NT2/D1 (cell line): ENCODE results near the gene C19orf53.
"Not testable (repeated sequence)": the region's sequence is repeated elsewhere in the genome, so short reads cannot be mapped to it uniquely, and the experiment has no call there.

Source experiments
- DNase-seq: peaks from one replicate; pipeline ENCODE4 v3.0.0-alpha.2; 2011; ENCODE audit warnings: low read depth, low spot score
- H3K27me3 ChIP-seq: 2 replicates; pipeline ENCODE4 v1.6.0; 2011; ENCODE audit warnings: mild to moderate bottlenecking; ENCODE audit not compliant: insufficient read length, insufficient read depth
- H3K36me3 ChIP-seq: 2 replicates; pipeline ENCODE4 v1.6.1; 2011; ENCODE audit warnings: mild to moderate bottlenecking, low read length, mixed read lengths; ENCODE audit not compliant: insufficient read depth, insufficient read length
- H3K4me1 ChIP-seq: 2 replicates; pipeline ENCODE4 v1.5.1; 2011; ENCODE audit not compliant: insufficient read depth, insufficient read length
- H3K4me3 ChIP-seq: 2 replicates; pipeline ENCODE4 v1.5.1; 2011; ENCODE audit warnings: low read depth; ENCODE audit not compliant: insufficient read length
- H3K9ac ChIP-seq: 2 replicates; pipeline ENCODE4 v1.6.0; 2011; ENCODE audit warnings: low read depth; ENCODE audit not compliant: insufficient read length
- H3K9me3 ChIP-seq: 2 replicates; pipeline ENCODE4 v1.5.1; 2011; ENCODE audit warnings: mild to moderate bottlenecking, low read length; ENCODE audit not compliant: insufficient read depth
- SUZ12 ChIP-seq: IDR thresholded peaks from 2 replicates; pipeline ENCODE4 v1.6.1; 2011; ENCODE audit not compliant: insufficient read length, insufficient read depth; ENCODE audit errors: extremely low read depth
- YY1 ChIP-seq: IDR thresholded peaks from 2 replicates; pipeline ENCODE4 v1.6.1; 2011; ENCODE audit not compliant: insufficient read length, insufficient read depth
- ZNF274 ChIP-seq: IDR thresholded peaks from 2 replicates; pipeline ENCODE4 v1.6.1; 2011; ENCODE audit warnings: mild to moderate bottlenecking, low read depth, low read length

C19orf53 gene

GRCh38 chr19:13738073-13738472 is 36.2 kb upstream of the C19orf53 start:
- Histone ChIP-seq H3K9me3 (no peaks in the 10 kb centered on the region), H3K4me1 (peaks cover 8% of the 10 kb centered on the region), H3K4me3 (no peak overlapping the region), H3K9ac (no peak overlapping the region), H3K36me3 (peaks cover 40% of the 10 kb centered on the region), H3K27me3 (no peaks in the 10 kb centered on the region)
- no peak for DNase-seq
- TF ChIP-seq YY1: no peak
- no peak for TF ChIP-seq SUZ12
- no peak for TF ChIP-seq ZNF274

GRCh38 chr19:13741893-13742292 is 32.4 kb upstream of the C19orf53 start:
- H3K4me1 ChIP-seq: peaks cover 8% of the 10 kb centered on the region
- H3K4me3 ChIP-seq: no peak overlapping the region
- no peak for TF ChIP-seq SUZ12
- TF ChIP-seq ZNF274: no peak
- no peak for TF ChIP-seq YY1
- no peaks in the 10 kb centered on the region for H3K9me3 ChIP-seq
- DNase-seq: no peak
- no peak overlapping the region for H3K9ac ChIP-seq
- H3K36me3 ChIP-seq: peaks cover 21% of the 10 kb centered on the region
- H3K27me3 ChIP-seq: no peaks in the 10 kb centered on the region

DNA sequence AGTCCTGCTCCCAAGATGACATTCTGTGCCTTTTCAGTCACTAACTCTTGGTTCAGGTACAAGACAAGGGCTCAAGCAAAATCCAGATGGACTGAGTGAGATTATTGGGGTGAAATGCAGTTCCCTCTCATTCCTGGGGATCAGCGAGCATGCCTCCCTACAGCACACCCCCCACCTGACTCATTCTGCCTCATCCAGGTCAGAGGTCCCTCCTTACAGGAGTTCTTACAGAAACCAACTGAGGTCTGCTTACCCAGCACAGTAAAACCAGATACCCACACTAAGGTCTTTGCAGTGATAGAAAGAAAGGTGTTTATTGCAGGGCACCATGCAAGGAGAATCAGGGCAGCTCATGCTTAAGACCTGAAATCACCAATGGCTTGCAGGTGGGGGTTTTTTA is 31.5 kb upstream of the C19orf53 start:
- no peak overlapping the region for H3K4me3 ChIP-seq

DNA sequence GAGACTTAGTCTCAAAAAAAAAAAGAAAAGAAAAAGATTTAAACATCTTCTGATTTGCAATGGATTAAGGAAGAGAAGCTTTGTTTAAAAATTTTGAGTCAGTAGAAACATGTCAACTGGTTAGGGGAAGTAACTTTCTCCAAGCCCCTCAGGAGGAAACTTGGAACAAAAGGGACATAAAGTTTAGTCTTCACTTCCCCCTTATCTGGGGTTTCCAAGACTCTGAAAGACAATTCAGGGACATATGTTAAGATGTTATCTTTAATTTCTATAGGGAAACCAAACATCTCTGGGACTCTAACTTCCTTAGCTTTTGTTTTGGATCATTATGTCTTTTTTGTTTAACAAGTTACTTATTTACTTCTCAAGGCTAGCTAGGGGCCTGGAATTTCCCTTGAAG is 30.1 kb upstream of the C19orf53 start:
- Histone ChIP-seq H3K4me1 (peaks cover 8% of the 10 kb centered on the region), H3K9ac (no peak overlapping the region), H3K36me3 (peaks cover 13% of the 10 kb centered on the region), H3K9me3 (no peaks in the 10 kb centered on the region; the same call in 1 of the 2 replicates), H3K4me3 (no peak overlapping the region), H3K27me3 (no peaks in the 10 kb centered on the region)
- TF ChIP-seq SUZ12 (no peak), YY1 (no peak), ZNF274 (no peak)
- no peak for DNase-seq

More for the DNA sequence above, 31.5 kb upstream of the C19orf53 start:
- H3K9me3 ChIP-seq: no peaks in the 10 kb centered on the region; the same call in 1 of the 2 replicates
- peaks cover 8% of the 10 kb centered on the region for H3K4me1 ChIP-seq
- no peaks in the 10 kb centered on the region for H3K27me3 ChIP-seq
- H3K36me3 ChIP-seq: peaks cover 16% of the 10 kb centered on the region
- no peak for DNase-seq
- no peak overlapping the region for H3K9ac ChIP-seq
- TF ChIP-seq YY1 (no peak), ZNF274 (no peak), SUZ12 (no peak)

- no peak for DNase-seq
- peak overlapping the region; percentile 19 for H3K4me3 ChIP-seq
- no peaks in the 10 kb centered on the region for H3K27me3 ChIP-seq
- peaks cover 21% of the 10 kb centered on the region for H3K36me3 ChIP-seq
- no peaks in the 10 kb centered on the region; the same call in 1 of the 2 replicates for H3K9me3 ChIP-seq
- H3K9ac ChIP-seq: no peak overlapping the region
- TF ChIP-seq ZNF274: no peak
- TF ChIP-seq YY1: no peak
- no peak for TF ChIP-seq SUZ12
- H3K4me1 ChIP-seq: peaks cover 8% of the 10 kb centered on the region
Measured at GRCh38 chr19:13747098-13747453, 27.2 kb upstream of the C19orf53 start.

- Histone ChIP-seq H3K4me3 (peak overlapping the region; percentile 72), H3K9me3 (no peaks in the 10 kb centered on the region; the same call in 1 of the 2 replicates), H3K4me1 (no peaks in the 10 kb centered on the region), H3K27me3 (no peaks in the 10 kb centered on the region), H3K9ac (peak overlapping the region; percentile 88), H3K36me3 (peaks cover 21% of the 10 kb centered on the region)
- DNase-seq: no peak
- TF ChIP-seq ZNF274 (no peak), SUZ12 (no peak)
Measured at GRCh38 chr19:13748169-13748828, 26.0 kb upstream of the C19orf53 start.

GRCh38 chr19:13751436-13751835 is 22.8 kb upstream of the C19orf53 start:
- no peaks in the 10 kb centered on the region for H3K4me1 ChIP-seq
- no peaks in the 10 kb centered on the region; the same call in 1 of the 2 replicates for H3K9me3 ChIP-seq
- TF ChIP-seq ZNF274 (no peak), SUZ12 (no peak), YY1 (no peak)
- H3K9ac ChIP-seq: no peak overlapping the region
- H3K4me3 ChIP-seq: no peak overlapping the region
- H3K36me3 ChIP-seq: peaks cover 42% of the 10 kb centered on the region
- no peak for DNase-seq
- no peaks in the 10 kb centered on the region for H3K27me3 ChIP-seq

DNA sequence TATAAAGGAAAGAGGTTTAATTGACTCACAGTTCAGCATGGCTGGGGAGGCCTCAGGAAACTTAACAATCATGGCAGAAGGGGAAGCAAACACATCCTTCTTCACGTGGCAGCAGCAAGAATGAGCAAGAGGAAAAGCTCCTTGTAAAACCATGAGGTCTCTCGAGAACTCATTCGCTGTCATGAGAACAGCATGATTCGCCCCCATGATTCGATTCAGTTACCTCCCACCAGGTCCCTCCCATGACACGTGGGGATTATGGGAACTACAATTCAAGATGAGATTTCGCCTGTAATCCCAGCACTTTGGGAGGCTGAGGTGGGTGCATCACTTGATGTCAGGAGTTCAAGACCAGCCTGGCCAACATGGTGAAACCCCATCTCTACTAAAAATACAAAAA is 20.6 kb upstream of the C19orf53 start:
- H3K9me3 ChIP-seq, H3K27me3 ChIP-seq, H3K4me3 ChIP-seq, DNase-seq, H3K9ac ChIP-seq, H3K4me1 ChIP-seq: not testable (repeated sequence)
- H3K36me3 ChIP-seq: peaks cover 64% of the 10 kb centered on the region
